ENCODE results near the gene ZNF385D. TPM values are rescaled to one million over a fixed set of nuclear protein-coding genes. Genes with fewer than 3 reads are reported as not detected.

ZNF385D gene
- total RNA-seq, 1 donor from 2014 or later = 0.41 TPM

- DNase-seq (ENCODE audit: low spot score) = no peak
- Mint-ChIP-seq H3K9me3 (ENCODE audit: unreplicated experiment) (no peaks in the 10 kb centered on the region), H3K27ac (ENCODE audit: unreplicated experiment) (no peak overlapping the region), H3K4me3 (ENCODE audit: unreplicated experiment) (no peak overlapping the region), H3K36me3 (ENCODE audit: low read depth, unreplicated experiment) (no peaks in the 10 kb centered on the region), H3K4me1 (ENCODE audit: unreplicated experiment) (peaks cover 9% of the 10 kb centered on the region), H3K27me3 (ENCODE audit: unreplicated experiment) (no peaks in the 10 kb centered on the region)
- TF ChIP-seq CTCF (IDR thresholded peaks at IDR 0.05; ENCODE audit: unreplicated experiment) = no peak
Measured at GRCh38 chr3:21672303-21672702, 78.7 kb downstream of the ZNF385D start.

GRCh38 chr3:21670386-21670785 lies 80.6 kb downstream of the ZNF385D start:
- no peak overlapping the region for H3K27ac Mint-ChIP-seq (ENCODE audit: unreplicated experiment)
- no peaks in the 10 kb centered on the region for H3K9me3 Mint-ChIP-seq (ENCODE audit: unreplicated experiment)
- H3K4me3 Mint-ChIP-seq (ENCODE audit: unreplicated experiment) = no peak overlapping the region
- TF ChIP-seq CTCF (IDR thresholded peaks at IDR 0.05; ENCODE audit: unreplicated experiment) = no peak
- DNase-seq (ENCODE audit: low spot score) = no peak
- H3K4me1 Mint-ChIP-seq (ENCODE audit: unreplicated experiment) = peaks cover 9% of the 10 kb centered on the region
- H3K36me3 Mint-ChIP-seq (ENCODE audit: low read depth, unreplicated experiment) = no peaks in the 10 kb centered on the region
- H3K27me3 Mint-ChIP-seq (ENCODE audit: unreplicated experiment) = no peaks in the 10 kb centered on the region

GRCh38 chr3:21668012-21668411 lies 83.0 kb downstream of the ZNF385D start:
- Mint-ChIP-seq H3K9me3 (ENCODE audit: unreplicated experiment) (no peaks in the 10 kb centered on the region), H3K4me3 (ENCODE audit: unreplicated experiment) (no peak overlapping the region), H3K27ac (ENCODE audit: unreplicated experiment) (no peak overlapping the region), H3K27me3 (ENCODE audit: unreplicated experiment) (no peaks in the 10 kb centered on the region), H3K36me3 (ENCODE audit: low read depth, unreplicated experiment) (no peaks in the 10 kb centered on the region), H3K4me1 (ENCODE audit: unreplicated experiment) (peaks cover 9% of the 10 kb centered on the region)
- no peak for TF ChIP-seq CTCF (IDR thresholded peaks at IDR 0.05; ENCODE audit: unreplicated experiment)
- no peak for DNase-seq (ENCODE audit: low spot score)

- Mint-ChIP-seq H3K27ac (ENCODE audit: unreplicated experiment) (no peak overlapping the region), H3K4me1 (ENCODE audit: unreplicated experiment) (no peaks in the 10 kb centered on the region), H3K36me3 (ENCODE audit: low read depth, unreplicated experiment) (no peaks in the 10 kb centered on the region), H3K4me3 (ENCODE audit: unreplicated experiment) (no peak overlapping the region), H3K9me3 (ENCODE audit: unreplicated experiment) (no peaks in the 10 kb centered on the region), H3K27me3 (ENCODE audit: unreplicated experiment) (no peaks in the 10 kb centered on the region)
- no peak for DNase-seq (ENCODE audit: low spot score)
- TF ChIP-seq CTCF (IDR thresholded peaks at IDR 0.05; ENCODE audit: unreplicated experiment) = no peak
Measured at GRCh38 chr3:21665444-21666100, 85.4 kb downstream of the ZNF385D start.

GRCh38 chr3:21664996-21665395 lies 86.0 kb downstream of the ZNF385D start:
- Mint-ChIP-seq H3K27ac (ENCODE audit: unreplicated experiment) (no peak overlapping the region), H3K4me3 (ENCODE audit: unreplicated experiment) (no peak overlapping the region), H3K9me3 (ENCODE audit: unreplicated experiment) (no peaks in the 10 kb centered on the region), H3K4me1 (ENCODE audit: unreplicated experiment) (peaks cover 4% of the 10 kb centered on the region), H3K36me3 (ENCODE audit: low read depth, unreplicated experiment) (no peaks in the 10 kb centered on the region), H3K27me3 (ENCODE audit: unreplicated experiment) (no peaks in the 10 kb centered on the region)
- TF ChIP-seq CTCF (IDR thresholded peaks at IDR 0.05; ENCODE audit: unreplicated experiment) = no peak
- DNase-seq (ENCODE audit: low spot score) = no peak

All from endothelial cell (in vitro differentiated cells).